ENCODE data around the gene ZFP1. TPM values are rescaled to one million over a fixed set of nuclear protein-coding genes. Genes with fewer than 3 reads are reported as not detected.
"Not testable (repeated sequence)": the region's sequence is repeated elsewhere in the genome, so short reads cannot be mapped to it uniquely, and the experiment has no call there.

The ZFP1 gene
- total RNA-seq, 1 donor from 2014 or later = 7.2 TPM

DNA sequence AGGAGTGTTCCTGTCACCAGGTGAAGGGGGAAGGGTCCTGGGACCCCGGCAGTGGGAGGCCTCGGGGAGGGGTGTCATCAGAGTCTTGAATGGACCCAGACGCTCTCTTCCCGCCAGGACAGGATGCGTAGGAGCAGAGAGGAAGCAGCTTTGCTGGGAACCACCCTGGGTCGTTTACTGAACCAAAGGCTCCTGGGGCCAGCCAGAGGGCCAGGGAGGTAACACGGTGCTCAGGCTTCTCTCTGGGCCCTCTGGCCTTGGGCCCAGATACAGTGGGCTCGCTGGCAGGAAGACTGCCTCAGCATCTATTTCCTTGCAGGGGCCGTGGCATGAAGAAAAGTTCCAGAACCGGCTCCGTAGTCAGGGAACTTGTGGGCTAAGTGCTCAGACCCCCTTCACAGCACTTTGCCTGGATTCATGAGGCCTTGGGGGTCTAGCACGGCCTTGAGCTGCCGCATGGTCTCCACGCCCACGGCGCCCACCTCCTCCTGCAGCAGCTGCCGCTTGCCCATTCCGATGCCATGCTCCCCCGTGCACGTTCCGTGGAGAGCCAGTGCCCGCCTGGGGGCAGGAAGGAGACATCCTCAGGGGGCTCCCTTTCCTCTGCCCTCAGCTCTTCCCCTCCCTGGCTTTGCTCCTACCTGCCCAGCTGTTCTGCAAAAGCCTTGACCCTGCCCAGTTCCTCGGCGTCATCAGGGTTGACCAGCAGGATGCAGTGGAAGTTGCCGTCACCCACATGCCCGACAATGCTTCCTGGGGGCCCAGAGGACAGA lies 36.2 kb upstream of the ZFP1 start:
- DNase-seq = no peak
- ATAC-seq (ENCODE audit: poor library complexity) = no peak
- intact Hi-C loops (cut with DNase I) = loop anchor here (2.0 to 10.0 kb wide), 2 partner anchors 113 to 237 kb away; partner anchors contain the start of gene ZNRF1

DNA sequence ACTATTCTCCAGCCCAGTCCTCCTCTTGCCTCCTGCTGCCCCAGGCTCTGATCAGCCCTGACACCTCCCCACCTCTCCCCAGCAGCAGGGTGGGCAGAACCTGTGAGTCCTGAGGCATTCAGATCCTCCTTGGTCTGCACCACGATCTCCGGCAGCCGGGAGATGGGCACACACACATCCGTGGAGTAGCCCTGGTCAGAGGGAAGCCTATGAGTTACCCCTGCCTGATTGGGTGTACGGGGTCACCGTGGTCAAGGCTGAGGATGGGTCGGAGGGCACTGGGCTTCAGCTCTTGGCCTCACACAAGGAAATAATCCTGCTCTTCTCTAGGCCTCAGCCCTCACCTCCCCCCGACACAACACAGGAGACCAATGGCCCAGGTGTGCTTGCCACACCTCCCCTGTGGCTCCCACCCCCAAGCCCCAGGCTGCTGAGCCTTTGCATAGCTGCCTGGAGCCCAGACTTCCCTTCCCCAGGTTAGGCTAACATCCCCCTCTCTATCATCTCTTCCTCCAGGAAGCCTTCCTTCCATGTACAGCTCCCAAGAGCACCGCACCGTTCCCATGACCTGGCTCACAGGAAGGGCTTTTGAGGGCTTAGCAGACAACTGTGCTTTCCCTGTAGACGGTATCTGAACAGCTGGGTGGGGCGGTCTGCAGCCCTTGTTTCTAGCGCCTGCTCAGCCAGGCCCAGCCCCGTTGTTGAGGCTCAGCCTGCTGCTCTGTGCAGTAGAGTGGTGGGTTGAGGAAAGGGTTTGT lies 35.4 kb upstream of the ZFP1 start:
- ATAC-seq (ENCODE audit: poor library complexity) = no peak
- intact Hi-C loops (cut with DNase I) = loop anchor here (10.0 kb wide), 1 partner anchor 238 kb away; no protein-coding TSS in a partner anchor
- DNase-seq = no peak

DNA sequence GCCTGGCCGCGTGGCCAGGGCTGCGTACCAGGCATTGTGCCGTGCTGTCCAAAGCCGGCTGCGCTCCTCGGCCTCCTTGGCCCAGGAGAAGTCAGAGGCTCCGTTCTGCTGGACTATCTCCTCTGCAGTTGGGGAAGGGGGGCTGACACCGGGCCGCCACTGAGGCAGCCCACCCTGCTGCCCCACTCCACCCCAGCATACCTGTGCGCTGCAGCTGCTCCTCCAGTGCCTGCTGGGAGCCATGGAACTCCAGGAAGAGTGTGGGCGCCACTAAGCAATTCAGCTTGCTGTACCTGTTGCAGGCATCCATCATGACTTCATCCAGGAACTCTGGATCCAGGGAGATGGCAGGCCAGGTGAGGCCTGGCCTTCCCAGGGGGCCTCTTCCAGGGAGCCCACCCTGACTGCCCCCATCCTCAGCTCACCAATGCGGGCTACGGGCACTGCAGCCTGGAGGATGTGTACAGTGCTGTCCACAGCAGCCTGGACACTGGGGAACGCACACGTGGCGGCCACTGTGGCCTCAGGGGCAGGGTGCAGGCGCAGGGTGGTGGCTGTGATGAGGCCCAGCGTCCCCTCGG lies 34.7 kb upstream of the ZFP1 start:
- ATAC-seq (ENCODE audit: poor library complexity) (no peak), DNase-seq (no peak)
- intact Hi-C loops (cut with DNase I) = loop anchor here (10.0 kb wide), 1 partner anchor 239 kb away; no protein-coding TSS in a partner anchor

DNA sequence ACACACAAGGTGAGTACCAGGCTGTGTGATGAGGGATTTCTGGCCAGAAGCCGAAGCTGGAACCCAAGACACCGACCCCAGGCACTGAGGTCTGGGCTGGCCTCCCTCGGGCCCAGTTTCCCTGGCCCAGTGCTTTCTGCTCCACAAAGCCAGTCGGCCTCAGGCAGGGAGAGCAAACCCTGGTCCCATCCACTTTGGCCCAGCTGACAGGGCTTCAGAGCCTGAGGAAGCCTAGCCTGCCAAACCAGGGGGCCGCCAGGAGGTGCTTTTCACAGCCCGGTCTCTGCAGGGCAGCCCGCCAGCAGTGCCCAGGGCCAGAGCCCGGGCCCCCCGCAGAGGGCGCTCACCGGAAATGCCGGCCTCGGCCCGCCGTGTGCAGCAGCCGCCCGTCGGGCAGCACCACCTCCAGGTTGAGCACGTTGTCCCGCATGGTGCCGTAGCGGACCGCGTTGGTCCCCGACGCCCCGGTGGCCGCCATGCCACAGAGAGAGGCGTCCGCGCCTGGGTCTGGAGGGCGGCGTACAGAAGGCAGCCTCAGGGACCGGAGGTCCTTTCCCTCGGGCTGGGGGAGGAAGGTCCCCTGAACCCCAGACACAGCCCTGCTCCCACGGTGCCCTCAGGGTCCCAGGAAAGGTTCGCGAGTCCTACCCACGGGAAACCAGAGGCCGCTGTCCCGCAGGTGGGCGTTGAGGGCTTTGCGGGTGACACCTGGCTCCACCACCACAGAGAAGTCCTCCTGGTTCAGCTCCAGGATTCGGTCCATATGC lies 34.0 kb upstream of the ZFP1 start:
- intact Hi-C loops (cut with DNase I) = loop anchor here (10.0 kb wide), 1 partner anchor 240 kb away; no protein-coding TSS in a partner anchor
- no peak for DNase-seq

DNA sequence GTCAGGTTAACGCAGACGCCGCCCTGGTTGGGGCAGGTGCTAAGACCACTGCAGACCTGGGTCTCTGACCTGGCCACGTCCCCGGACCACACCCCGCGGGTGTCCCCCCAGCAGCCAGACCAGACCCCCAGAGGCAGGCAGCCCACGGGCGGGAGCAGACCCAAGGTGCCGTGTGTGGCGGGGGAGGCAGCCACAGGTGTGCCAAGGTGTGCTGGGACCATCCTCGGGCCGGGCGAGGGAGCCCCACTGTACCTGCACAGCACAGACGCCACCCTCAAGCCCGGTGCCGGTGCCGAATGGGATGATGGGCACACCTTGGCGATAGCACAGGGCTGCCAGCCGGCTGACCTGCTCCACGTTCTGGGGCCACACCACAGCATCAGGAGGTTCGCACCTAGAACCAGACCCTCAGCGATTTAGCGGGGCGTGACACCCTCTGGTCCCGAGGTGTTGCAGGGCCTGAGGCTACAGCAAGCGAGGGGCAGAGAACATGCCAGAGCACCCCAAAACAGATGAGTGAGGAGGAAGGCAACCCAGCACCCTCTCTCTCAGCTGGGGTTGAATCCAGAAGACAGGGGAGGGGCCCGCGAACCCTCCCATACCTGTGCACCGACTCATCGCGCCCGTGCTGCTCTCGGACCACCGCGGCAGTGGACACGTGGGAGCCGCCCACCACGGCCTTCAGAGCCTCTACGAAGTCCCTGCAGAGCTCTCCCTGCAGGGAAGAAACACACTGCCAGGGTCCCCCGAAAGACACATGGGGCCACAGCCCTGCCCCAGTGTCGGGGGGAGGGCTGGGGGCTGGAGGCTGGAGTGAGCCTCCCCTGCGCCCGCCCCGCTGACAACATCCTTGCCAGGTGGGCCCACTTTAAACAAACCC lies 33.1 kb upstream of the ZFP1 start:
- intact Hi-C loops (cut with DNase I) = loop anchor here (10.0 kb wide), 1 partner anchor 240 kb away; no protein-coding TSS in a partner anchor
- ATAC-seq (ENCODE audit: poor library complexity) = no peak
- no peak for DNase-seq

More for the DNA sequence above, 34.0 kb upstream of the ZFP1 start:
- ATAC-seq (ENCODE audit: poor library complexity) = no peak

DNA sequence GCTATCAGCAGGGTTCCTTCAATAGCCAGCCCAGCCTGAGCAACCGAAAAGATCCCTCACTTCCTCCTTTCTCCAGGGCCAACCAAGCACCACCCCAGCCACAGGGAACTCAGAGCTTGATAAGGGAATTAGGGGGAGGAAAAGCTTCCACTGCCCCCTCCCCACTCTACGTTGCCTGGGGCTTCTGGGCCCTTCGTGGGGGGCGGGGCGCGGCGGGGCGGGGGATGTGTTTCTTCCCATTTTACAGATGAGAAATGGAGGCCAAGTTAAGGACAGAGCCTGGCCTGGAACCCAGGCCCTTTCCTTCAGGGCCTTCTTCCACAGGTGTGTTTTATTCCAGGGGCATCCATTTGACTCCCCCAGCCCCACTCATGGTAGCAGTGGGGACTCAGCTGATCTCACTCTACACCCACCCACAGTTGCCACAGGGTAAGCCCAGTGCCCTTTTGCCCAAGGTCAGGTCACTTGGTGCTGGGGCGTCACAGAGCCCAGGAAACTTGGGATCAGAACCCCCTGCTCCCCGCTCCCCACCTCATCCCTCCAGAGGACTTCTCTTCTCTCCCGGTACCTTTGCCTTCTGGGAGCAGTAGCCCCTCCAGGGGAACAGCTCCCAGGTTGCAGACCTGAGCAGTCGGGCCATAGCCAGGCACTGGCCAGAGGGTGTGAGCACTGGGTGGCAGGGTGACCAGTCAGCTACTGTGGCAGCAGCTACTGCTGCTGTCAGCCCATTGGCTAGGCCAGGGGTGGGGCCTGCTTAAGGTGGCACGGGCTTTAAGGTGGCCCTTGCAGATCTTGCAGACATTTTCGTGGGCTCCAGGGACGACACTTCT lies 32.0 kb upstream of the ZFP1 start, which contains the start of gene LDHD:
Gene LDHD, minus strand, starts transcription at position 700 of the 830 bp plus-strand sequence. Its CDS starts 60 bp downstream, at position 640.
- intact Hi-C loops (cut with DNase I) = loop anchor here (10.0 kb wide), 1 partner anchor 241 kb away; no protein-coding TSS in a partner anchor
- DNase-seq = peak; percentile 91
- ATAC-seq (ENCODE audit: poor library complexity) = peak; percentile 96

DNA sequence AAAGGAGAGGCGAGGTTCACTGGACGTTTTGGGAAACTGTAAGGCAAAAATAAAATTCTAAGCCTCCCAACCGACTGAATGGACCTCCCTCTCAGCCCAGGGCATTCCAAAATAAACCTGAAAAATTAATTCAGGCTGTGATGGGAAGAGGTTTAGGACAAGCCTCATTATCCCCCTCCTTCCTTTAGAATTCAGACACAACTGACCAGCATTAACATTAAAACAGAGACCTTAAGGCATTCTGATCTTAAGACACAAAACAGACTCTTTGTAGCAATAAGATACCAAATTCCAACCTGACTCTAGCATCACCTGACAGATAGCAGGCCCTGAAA lies 31.4 kb upstream of the ZFP1 start:
- DNase-seq = no peak
- intact Hi-C loops (cut with DNase I) = loop anchor here (10.0 kb wide), 1 partner anchor 242 kb away; no protein-coding TSS in a partner anchor
- no peak for ATAC-seq (ENCODE audit: poor library complexity)

DNA sequence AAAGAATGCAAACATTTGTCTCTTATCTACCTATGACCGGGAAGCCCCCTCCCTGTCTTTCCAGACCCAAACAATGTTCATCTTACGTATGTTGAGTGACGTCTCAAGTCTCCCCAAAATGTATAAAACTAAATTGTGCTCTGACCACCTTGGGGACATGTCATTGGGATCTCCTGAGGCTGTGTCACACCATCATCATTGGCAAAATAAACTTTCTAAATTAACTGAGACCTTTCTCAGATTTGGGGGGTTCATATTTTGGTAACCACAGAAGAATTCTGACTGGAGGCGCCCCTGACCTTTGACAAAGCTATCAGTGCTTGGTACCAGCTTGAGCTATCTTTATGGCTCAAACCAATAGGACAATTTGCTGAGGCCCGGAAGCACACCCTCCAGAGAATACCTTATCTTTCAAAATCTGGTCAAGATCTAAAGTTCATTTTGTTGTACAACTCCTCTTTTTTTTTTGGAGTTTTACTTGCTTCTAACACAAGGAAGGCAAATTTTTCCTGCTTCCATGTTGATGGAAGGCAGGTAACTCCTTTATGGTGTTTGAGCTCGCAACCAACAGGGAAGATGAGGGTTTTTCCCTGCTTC lies 29.3 kb upstream of the ZFP1 start:
- DNase-seq (no peak), ATAC-seq (ENCODE audit: poor library complexity) (no peak)
- intact Hi-C loops (cut with DNase I) = loop anchor here (10.0 kb wide), 1 partner anchor 244 kb away; no protein-coding TSS in a partner anchor

DNA sequence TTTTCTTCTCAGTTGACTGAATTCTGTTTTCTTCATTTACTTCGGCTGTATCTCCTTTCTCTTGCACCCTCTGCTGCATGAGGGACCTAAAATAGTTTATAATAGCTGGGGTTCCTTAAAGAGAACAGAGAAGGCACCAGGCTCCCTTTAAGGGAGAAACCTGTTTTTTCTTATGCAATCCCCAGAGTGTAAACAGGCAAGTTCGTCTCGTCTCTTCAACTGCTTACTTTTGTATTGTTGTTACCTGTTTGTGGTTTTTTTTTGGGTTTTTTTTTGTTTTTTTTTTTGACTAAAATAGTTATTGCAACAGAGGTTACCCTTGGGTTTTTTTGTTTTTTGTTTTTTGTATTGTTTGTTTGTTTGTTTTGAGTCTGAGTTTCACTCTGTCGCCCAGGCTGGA lies 28.1 kb upstream of the ZFP1 start:
- intact Hi-C loops (cut with DNase I) = no loop called here
- DNase-seq = no peak
- ATAC-seq (ENCODE audit: poor library complexity) = no peak

DNA sequence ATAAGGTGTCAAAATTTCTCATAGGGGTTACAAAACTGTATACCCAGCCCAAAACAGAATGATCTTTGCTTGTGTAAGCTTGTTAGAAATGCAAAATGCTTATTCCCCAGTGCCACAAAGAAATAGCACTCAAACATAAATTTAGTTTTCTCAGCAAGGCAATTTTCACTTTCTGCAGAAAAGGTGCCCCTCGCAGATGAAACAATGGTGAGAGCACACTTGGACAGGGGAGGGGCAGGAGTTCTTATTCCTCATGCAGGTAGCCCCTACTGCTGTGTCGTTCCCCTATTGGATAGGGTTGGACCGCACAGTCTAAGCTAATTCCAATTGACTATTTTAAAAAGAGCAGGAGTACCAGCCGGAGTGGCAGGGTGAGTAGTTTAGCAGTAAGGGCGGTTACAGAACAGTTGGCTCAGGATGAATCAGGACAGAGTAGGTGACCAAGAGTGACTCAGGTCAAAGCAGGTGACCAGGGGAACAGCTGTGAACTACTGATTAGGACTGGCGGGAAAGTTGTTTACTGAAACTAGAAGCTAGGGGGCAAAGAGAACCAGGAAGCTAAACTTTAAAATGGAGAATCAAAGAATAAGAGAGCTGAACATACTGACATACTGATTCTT lies 26.3 kb upstream of the ZFP1 start:
- ATAC-seq (ENCODE audit: poor library complexity) = no peak
- intact Hi-C loops (cut with DNase I) = no loop called here
- no peak for DNase-seq

DNA sequence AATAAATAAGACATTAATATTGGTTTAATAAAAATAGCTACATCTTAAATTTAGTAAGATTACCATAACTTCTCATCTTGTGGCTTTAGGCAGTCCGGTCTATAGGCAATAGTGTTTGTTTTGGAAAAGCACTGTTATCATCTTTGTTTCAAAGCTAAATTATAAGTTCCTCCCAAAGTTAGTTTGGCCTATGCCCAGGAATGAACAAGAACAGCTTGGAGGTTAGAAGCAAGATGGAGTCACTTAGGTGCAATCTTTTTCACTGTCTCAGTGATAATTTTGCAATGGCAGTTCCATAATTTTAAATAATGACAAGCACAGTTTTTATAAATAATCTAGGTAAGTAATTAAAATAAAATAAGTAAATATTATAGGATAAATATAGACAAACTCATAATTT lies 25.7 kb upstream of the ZFP1 start:
- DNase-seq = no peak
- intact Hi-C loops (cut with DNase I) = no loop called here
- no peak for ATAC-seq (ENCODE audit: poor library complexity)

DNA sequence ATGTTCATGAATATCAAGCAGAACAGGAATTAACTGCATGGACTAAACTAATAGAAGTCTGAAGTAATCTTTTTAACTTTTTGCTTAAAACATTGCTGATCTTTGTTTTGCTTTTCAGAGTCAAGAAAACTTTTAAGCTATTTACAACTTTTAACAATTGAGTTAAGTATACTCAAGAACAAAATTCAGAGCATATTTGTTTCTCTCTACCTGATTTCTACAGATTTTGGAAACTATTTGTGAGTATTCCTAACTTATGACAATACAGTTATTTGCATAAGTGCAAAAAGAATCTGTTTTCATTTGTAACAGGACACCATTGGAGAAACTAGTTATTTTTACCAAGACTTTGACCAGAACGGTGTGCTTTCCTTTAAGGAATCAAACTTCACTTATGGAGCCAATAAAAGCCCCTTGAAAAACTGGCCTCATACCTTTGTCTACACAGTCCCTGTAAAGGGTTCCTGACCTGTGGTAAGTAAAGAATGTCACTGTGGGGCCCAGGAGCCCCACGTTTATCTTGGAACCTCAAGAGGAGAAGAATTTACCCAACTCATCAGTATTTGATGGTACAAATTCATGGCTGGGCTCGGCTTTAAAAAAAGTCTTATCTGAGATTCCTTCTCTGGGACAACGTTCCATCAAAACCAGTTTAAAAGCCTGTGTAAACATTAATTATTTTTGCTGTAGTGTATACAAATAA lies 20.5 kb upstream of the ZFP1 start:
- intact Hi-C loops (cut with DNase I) = no loop called here
- DNase-seq (no peak), ATAC-seq (ENCODE audit: poor library complexity) (no peak)

DNA sequence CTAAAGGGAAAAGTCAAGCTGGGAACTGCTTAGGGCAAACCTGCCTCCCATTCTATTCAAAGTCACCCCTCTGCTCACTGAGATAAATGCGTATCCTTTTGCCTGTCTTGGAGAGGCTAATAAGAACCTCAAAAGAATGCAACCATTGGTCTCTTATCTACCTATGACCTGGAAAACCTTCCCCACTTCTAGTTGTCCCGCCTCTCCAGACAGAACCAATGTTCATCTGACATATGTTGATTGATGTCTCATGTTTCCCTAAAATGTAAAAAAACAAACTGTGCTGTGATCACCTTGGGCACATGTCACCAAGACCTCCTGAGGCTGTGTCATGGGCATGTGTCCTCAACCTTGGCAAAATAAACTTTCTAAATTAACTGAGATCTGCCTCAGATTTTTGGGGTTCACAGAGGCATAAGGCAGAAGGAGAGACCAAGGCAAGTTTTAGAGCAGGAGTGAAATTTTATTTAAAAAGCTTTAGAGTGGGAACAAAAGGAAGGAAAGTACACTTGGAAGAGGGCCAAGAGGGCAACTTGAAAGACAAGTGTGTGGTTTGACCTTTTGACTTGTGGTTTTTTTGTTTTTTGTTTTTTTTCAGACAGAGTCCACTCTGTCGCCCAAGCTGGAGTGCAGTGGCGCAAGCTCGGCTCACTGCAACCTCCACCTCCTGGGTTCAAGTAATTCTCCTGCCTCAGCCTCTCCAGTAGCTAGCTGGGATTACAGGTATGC lies 18.7 kb upstream of the ZFP1 start:
- not testable (repeated sequence) for ATAC-seq (ENCODE audit: poor library complexity); DNase-seq
- intact Hi-C loops (cut with DNase I) = loop anchor here (10.0 kb wide), 1 partner anchor 425 kb away; the partner anchor contains the start of gene MLKL

DNA sequence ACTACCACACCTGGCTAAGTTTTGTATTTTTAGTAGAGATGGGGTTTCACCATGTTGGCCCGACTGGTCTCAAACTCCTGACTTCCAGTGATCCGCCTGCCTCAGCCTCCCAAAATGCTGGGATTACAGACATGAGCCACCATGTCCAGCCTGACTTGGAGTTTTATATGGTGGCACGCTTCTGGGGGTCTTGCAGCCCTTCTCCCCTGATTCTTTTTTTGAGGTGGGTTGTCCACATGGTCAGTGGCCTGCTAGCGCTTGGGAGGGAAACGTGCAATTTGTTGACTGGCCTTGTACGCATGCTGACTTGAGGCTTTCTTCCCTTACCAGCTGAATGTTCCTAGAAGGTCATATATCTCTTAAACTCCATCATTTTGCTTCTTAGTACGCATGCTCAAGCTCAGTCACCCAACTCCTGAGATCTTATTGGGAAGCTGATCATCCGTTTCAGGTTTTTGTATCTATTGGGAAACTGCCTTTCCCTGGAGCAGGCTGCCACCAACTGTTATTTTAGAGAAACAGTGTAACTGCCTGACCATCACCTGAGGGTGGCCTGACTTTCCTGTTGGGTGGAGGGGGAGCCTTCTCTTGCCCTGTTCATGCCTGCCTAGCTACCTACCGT lies 18.1 kb upstream of the ZFP1 start:
- DNase-seq (no peak), ATAC-seq (ENCODE audit: poor library complexity) (no peak)

More for the DNA sequence above, 18.1 kb upstream of the ZFP1 start:
- intact Hi-C loops (cut with DNase I) = loop anchor here (10.0 kb wide), 1 partner anchor 425 kb away; the partner anchor contains the start of gene MLKL
